Activated effector memory CD4-positive, alpha-beta T cell treated with anti-CD3 and anti-CD28 coated beads, Interleukin-2, amount 50 U/mL, for 16 hours (primary cell): Measurements from ENCODE around the gene APBB2.

Experiments used
- DNase-seq: peaks from one replicate; pipeline ENCODE4 v3.0.0-alpha.2; 2020

The APBB2 gene

DNA sequence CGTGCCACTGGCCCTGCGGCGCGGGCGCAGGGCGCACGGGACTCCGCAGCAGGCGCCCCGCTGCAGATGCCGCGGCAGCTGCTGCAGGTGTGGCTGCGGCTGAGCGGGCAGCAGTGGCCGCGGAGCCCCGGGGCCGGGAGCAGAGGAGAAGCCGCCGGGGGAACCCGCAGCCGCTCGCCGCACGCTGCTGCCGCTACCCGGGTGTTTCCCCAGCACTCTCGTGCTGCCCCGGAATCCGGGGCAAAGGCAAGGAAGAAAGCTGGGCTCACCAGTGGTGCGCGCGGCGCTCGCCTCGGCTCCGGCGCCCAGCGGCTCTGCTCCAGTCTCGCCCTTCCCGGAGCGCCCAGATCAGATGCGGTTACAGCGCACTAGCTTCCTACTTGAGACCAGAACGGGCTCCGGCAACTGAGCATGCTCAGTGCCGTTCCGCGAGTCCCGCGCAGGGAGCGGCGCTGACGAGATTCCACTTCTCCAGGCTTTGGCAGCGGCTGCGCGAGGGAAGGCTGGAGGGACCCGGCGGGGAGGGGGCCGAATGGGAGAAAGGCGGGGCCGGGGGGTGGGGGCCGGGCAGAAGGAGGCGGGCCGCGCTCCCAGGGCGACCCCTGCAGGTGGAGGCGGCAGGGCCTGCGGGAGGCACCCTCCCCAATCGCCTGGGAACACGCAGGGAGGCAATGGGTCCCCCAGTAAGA, at the start of gene APBB2:
APBB2 (minus strand) TSS at position 407 of the 689 bp plus-strand sequence. CDS start 181,288 bp downstream, outside the sequence.
- DNase-seq, result peak; percentile 77

DNA sequence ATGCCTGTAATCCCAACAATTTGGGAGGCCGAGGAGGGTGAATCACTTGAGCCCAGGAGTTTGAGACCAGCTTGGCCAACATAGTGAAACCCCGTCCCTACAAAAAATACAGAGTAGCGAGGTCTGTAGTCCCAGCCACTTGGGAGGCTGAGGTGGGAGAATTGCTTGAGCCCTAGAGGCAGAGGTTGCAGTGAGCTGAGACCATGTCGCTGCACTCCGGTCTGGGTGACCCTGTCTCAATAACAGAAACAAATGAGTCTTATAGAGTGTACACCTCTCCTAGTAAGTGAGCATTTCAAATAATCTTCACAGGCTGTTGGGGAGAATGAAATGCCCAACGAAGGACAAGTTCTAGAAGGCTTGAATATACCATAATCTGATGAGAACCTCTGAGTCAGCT, 47.9 kb upstream of the APBB2 start:
- DNase-seq, result no peak

DNA sequence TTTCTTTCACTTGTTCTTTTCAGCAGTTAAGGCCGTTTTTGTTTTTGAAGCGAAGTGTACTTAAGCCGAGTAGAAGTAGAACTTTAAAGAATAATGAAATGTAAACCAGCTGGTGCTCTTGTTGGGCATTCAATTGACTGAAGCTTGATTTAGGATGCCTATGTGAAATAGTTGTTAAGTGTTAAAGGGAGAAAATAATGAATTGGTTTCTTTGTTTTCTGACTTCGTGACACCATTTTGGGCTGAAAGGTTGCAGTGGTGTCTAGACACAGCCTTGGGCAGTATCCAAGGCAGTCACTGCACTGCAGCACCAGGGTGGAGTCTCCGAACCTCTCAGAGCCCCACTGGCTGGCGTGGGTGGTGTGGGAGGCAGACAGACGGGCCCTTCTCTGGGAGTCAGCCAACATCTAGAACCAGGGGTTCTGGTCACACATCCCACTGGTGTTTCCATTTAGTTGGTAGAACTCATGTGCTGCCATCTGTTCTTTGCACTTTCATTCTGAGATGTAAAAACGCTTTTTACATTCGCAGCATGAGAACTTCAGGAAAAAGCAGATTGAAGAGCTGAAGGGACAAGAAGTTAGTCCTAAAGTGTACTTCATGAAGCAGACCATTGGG, 45.9 kb upstream of the APBB2 start:
- DNase-seq, result no peak

DNA sequence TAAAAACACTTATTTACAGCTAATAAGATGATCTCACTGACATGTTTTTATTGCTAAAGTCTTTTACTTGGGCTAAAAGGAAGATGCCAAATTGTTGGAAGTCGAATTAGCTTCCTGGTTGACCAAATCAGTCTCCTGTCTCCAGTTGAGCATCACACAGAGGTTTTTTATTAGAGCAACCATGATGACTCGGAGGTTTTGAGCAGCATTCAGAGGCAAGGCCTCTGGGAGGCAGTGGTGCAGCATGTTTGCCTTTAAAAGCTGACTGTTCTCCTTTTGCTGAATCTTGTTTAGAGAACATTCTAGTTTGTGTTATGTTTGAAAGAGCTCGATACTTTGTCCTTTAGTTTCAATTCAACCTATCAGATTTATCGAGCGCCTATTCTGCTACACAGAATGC, 44.4 kb upstream of the APBB2 start:
- DNase-seq, result no peak

DNA sequence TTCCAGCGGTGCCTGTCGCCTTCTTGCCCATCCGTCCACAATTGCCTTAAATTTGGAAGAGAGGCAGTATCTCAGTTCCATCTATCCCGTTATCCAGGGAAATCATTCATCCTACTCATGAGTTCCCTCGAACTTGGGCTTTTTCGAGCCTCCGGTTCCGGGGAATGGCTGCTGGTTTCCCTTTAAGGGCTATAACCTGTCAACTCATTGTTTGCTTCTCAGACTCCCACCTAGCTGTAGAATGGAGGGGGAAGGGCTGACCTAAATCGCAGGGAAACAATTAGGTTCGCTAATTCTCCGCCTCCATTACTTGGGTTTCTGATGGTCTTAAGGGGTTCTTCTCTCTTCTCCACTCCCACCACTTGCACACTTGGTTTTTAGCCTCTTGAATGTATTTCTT, 43.6 kb upstream of the APBB2 start:
- DNase-seq, result no peak

DNA sequence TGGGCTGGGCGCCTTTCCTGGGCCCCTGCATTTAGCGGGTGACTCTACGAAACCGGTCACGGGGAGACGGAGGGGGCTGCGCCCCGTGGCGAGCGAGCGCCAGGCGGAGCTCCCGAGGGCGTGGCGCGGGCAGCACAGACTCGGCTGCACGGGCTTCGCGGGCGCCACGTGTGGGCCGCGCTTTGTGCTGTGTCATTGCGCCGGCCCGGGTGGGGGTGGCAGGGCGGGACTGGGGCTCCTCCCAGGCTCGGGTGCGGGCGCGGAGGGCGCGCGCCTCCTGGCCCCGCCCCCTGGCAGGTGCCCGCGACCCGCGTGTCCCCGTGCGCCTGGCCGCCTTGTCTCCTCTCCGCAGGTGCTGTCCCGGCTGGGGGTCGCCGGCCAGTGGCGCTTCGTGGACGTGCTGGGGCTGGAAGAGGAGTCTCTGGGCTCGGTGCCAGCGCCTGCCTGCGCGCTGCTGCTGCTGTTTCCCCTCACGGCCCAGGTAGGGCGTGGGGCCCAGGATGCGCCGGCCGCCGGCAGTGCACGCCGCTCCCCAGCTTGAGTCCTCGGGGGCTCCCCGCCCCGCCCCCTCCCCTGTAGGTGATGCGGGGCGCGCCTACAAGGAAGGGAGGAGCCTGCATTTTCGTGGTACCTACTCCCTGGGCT, 43.0 kb upstream of the APBB2 start:
- peak; percentile 72 for DNase-seq

DNA sequence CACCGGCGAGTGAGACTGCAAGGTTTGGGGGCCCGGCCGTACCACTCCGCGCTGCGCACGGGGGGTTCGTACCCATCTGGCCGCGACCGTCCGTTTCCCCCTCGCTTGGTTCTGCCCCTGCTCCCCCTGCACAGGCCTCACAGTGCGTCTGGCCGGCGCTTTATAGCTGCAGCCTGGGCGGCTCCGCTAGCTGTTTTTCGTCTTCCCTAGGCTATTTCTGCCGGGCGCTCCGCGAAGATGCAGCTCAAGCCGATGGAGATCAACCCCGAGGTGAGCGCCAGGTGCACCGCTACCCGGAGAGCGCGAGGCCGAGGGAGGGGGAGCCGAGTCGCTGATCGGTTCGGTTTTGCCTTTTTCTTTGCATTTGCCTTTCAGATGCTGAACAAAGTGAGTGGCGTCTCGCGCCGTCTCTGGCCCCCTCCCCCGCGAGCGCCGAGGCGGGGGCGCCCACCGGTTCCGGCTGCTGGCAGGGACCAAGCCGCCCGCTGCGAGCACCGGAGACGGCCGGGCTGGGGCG, 42.5 kb upstream of the APBB2 start, which contains the start of gene UCHL1:
UCHL1 (plus strand) TSS at position 189 of the 517 bp plus-strand sequence; CDS start at position 238, 49 bp downstream.
- no peak for DNase-seq

DNA sequence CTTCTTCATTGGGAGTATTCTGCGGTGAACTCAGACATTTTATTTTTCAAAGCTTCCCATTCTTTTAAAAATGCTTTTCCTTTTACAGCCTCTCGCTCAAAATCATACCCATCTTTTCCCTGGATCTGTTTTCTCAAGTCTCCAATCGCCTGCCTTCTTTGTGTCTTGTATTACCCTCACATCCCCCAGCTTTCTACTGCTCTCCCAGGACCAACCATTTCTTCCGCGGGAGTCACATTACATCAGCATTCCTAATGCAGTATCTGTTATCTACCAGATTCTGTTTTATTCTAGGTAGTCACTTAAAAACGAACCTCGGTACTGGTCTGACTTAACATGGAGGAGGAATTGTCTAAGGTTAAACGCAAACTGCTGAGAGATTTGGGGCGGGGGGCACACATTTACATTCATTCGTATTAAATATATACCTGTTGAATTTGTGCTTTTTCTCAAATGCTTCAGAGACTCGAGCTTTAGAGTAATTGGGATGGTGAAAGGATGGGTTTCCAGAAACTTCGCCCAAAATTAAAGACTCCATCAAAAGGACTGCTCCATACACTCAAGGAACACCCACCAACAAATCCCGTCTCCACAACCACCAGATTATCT, 41.9 kb upstream of the APBB2 start:
- no peak for DNase-seq

DNA sequence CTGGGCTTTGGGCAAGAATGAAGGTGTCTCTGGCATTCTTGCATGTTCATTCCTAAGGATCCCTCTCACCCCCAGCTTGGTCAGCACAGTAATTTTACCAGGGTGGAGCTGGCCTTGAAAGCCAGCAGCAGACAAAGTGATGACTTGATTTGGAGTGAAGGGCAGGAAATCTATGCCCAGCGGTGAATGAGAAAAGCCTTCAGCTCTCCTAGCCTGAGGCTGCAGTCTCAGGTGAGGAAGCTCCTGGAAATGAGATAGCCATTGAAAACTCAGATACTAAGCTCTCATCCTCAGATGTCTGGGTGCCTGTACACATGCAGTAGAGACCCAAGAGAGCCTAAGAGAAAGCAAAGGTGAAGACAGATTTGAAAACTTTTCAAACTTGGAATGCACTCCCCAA, 31.6 kb upstream of the APBB2 start:
- DNase-seq, result no peak

DNA sequence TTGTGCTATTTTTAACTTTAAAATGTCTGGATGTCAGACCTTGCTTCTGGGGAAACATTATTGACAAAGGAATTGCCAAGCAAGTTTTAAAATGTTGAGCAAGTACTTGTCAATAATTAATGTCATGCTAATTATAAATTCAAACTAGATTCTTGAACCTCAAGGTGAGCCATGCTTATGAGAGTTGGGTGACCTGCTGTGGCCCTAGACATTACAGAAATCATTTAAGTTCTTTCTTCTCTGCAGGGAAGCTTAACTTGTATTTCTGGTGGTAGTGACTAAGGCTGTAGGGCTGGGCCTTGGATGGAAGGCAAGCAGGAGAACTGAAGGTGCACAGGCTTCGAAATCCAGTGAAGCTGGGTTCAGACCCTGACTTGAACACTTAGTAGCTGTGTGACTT, 27.6 kb upstream of the APBB2 start:
- no peak for DNase-seq

DNA sequence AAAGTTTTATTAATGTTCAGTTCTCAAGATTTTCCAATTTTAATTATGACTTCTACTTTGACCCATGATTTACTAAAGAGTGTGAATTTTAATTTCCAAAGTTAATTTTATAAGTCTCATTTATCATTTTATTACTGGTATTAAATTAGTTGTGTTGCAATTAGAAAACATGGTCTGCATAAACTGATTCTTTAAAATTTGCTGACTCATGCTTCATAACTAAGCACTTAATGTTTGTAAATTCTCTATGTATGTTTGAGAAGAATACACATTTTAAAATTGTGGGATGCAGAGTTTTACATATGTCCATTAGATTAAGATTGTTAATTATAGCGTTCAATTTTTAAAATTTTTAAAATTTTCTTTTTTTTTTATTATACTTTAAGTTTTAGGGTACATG, 22.2 kb upstream of the APBB2 start:
- DNase-seq, result no peak

DNA sequence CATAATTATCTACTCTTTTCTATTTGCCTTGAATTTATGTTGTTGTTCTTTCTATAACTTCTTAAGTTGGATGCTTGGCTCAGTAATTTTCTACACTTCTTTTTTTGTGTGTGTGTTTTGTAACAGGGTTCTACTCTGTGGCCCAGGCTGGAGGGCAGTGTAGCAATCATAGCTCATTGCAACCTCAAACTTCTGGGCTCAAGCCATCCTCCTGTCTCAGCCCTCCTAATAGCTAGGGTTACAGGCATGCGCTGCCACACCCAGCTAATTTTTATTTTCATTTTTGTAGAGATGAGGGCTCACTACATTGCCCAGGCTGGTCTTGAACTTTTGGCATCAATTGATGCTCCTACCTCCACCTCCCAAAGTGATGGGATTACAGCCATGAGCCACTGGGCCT, 21.7 kb upstream of the APBB2 start:
- no peak for DNase-seq

DNA sequence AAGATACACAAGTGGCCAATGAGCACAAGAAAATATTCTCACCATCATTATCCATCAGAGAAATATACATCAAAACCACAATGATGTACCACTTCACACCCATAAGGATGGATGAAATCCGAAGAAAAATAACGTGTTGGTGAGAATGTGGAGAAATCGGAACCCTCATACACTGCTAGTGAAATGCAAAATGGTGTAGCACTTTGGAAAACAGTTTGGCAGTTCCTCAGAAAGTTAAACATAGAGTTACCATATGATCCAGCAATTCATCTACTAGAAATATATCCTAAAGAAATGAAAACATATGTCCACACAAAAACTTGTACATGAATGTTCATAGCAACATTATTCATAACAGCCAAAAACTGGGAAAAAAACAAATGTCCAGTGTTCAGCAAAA, 18.5 kb upstream of the APBB2 start:
- DNase-seq, result no peak

DNA sequence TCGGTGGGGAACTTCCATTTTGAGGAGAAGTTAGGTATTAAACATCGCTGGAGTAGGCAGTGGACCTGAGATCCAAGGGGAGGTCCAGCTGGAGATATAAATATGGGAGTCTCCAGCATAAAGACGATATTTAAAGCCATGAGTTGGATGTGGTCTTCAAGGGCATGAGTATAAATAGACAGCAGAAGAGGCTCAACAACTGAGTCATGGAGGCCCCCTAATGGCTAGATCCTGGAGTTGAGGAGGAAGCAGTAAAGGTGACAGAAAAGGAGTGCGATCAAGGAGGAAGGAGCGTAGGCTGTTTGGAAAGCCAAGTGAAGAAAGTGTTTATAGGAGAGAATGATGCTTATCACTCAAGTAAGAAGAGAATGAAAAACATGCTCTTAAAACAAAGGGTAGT, 18.1 kb upstream of the APBB2 start:
- no peak for DNase-seq

DNA sequence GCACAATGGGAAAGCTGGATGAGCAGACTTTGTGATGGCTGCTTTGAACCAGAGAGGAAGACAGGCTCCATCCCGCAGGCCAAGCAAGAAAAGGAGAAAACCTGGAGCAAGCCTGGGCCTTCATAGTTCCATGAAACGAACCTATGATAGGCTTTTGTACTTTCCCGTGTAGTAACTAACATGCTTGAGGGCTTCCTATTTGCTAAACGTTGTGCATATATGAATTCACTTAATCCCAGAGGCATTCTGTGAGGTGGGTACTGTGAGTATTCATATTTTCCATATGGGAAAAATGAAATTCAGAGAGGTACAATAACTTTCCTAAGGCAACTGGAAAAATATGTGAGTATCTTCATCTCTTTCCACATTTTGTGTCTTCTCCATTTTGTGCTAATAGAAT, 13.6 kb upstream of the APBB2 start:
- DNase-seq, result no peak

DNA sequence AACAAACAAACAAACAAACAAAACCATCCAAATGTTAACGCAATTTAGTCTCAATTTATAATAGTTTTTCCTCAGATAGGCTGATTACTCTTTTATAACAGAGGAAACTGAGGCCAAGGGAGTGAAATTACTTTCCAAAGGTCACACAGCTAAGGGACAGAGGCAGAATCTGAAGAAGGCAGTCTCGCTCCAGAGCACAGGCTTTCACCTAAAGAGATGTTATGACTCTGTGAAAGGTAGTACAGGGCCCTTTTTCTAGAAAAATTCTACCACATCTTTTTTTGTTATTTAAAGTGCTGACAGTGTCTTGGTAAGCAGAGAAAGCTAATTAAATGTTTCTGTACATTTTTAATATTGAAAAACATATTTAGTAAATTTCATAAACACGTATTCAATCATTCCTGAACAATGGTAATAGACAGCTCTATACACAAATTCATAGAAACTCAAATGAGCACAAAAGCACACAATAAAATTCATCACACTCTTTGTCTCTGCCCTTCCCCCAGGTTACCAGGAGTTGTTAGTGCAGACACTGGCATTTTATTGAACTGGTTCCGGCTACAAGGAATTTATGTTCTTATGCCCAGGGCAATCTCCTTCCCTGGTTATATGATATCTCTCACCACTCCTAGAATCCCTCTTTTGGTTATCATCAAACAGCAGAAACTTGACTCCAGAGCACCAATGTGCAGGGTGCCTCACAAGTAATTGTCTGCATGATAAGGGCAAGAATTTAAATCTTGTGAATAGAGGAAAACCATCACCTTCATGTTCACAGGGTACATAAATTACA, 7.7 kb upstream of the APBB2 start:
- no peak for DNase-seq

DNA sequence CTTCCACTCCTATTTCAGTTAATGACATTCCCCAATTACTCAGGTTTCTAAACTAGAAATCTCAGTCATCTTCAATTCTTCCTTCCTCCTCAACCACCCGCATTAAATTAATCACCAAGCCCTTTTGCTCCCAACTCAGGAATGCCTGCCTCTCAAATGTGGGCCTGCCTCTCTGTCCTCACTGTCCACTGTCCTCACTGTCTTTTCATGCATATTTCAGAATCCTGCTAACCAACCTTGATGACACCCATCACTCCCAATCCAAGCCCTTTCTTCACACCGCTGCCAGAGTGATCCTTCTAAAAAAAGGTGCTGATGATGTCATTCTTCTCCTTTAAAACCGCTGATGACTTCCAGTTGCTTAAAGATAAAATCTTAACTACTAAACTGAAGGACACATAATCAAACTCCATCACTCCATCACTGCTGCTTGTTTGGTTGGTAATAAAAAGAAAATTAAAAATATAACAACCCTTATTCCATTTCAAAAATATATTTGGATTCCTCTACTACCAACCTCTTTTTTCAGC, 5.1 kb upstream of the APBB2 start:
- DNase-seq, result no peak

DNA sequence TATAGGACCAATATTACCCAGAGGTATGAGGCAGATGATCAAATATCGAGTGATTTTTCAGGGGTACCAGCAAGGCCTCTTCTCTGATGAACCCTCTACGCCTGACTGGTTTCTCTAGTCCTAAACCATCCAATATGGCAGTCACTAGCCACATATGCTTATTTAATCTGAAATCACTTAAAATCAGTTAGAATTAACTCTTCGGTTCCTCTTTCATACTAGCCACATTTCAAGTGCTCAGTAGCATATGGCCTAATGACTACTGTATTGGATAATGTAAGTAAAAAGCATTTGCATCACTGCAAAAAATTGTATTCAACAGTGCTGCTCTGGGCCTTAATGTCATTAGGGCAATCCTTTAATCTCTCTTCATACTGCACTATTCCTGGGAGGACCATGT, 4.4 kb upstream of the APBB2 start:
- no peak for DNase-seq

DNA sequence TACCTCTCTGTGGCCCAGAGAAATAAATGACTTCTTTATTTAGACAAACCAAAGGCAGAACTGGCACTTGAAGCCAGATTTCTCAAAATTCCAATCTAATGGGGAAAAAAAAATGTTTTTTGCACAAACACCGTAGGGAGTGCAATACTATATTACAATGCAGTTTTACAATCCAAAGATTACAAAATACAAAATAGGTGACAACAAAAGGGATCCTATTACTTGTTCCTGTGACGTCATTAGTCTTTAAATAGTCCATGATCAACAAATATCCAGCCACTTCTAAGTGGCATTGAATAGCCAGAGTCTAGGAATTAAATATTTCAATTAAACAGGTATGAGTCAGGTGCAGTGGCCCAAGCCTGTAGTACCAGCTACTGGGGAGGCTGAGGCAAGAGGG, 3.0 kb upstream of the APBB2 start:
- no peak for DNase-seq

DNA sequence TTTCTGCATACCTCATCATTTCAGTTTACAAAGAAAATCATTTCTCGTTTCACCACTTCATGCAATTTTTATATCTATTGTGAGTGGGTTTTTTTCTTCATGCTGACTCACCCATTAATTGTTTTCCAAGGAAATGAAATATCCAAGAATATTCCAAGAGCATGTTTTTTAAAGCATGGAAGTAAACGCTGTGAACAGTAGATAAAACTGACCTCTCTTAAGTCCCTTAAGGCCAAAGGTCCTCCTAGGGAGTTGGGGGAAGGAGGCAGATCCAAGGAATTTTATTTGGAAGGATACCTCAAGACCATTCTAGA, 2.6 kb upstream of the APBB2 start:
- no peak for DNase-seq

DNA sequence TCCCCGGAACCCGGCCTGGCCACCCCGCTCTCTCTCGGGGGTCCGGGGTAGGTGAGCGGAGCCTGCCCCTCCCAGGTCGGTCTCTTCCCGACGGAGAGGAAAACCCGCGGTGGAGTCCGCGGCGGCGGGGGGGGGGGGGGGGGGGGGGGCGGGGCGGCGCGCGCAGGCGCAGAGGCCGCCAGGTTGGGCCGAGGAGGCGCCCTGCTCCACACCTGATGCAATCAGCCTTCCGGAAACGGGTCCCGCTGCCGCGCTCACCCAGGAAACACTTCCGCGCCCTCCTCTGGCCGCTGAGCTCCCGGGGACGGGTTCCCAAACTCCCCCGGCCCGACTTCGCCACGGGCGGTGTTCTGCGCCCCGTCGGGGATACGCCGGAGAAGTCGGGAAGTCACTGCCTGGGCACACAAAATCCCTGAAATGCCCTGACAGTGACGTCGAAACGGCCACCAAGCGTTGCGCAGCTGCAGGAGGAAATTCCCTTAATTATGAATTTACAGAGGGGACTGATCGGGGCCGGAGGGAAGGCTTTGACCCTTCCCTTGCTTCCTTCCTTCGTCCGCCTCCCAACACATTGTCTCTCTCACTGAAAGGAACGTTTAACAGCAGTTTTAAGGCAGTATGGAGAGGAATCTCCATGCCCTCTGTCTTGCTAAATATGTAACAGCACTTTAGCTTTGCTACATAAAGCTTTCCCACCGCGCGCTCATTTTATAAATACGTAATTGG, 2.1 kb upstream of the APBB2 start:
- DNase-seq, result peak; percentile 79

DNA sequence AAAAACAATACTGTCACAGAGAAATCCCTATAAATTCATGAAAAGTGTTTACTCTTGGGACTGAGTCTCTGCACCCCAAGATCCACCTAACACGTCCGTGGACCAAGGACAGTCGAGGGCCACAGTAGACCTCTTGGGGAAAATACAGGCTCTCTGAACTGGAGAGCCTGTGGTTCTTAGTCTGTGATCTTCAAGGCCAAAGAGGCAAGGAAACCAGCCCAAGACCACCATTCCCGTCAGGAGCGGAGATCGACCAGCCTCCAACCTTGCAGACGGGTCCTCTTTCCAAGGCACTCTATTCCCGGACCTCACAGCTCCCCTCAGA, 1.6 kb upstream of the APBB2 start:
- DNase-seq, result no peak
